Ascending aorta (tissue), 2 donors: Measurements from ENCODE around the gene DTX3. TPM values are rescaled to one million over a fixed set of nuclear protein-coding genes. Genes with fewer than 3 reads are reported as not detected.

Experiments
- DNase-seq, 2 donors: peaks; one replicate each; pipeline ENCODE4 v3.0.0-alpha.2; 2019; ENCODE audit warnings: low spot score in 2 of 2
- H3K27ac ChIP-seq, 2 donors: fragments of 200-600 bp; sonication (generic); one replicate each; pipeline ENCODE4 v1.5.1; 2016 to 2017; ENCODE audit warnings: mild to moderate bottlenecking in 1 of 2
- H3K27me3 ChIP-seq: fragments of 200-600 bp; sonication (generic); one replicate; pipeline ENCODE4 v1.5.1; 2017
- H3K36me3 ChIP-seq, 2 donors: fragments of 200-600 bp; sonication (generic); one replicate each; pipeline ENCODE4 v1.5.1; 2016
- H3K4me1 ChIP-seq, 2 donors: fragments of 200-600 bp; sonication (generic); one replicate each; pipeline ENCODE4 v1.5.1; 2016 to 2017; ENCODE audit warnings: mild to moderate bottlenecking in 1 of 2
- H3K4me3 ChIP-seq, 2 donors: fragments of 200-600 bp; sonication (generic); one replicate each; pipeline ENCODE4 v1.5.1; 2016 to 2017; ENCODE audit warnings: mild to moderate bottlenecking in 1 of 2
- H3K9me3 ChIP-seq, 2 donors: fragments of 200-600 bp; sonication (generic); one replicate each; pipeline ENCODE4 v1.5.1; 2016
- intact Hi-C: fragments of 100-400 bp; cut with DNase I; formaldehyde crosslinking; loops from one replicate; pipeline ENCODE4 v1.15.1; 2023
- total RNA-seq: library from RNA; depleted of rRNA; stranded (reverse); fragments of >200 nt; gene quantifications from one replicate; pipeline ENCODE4 v1.1.0, GENCODE V29; 2016
- TF ChIP-seq, protein P1 (sequence below), 3 experiments: fragments of 200-600 bp in 2 of 3; fragments of 450-650 bp in 1 of 3; sonication (generic) in 2 of 3; IDR thresholded peaks; one replicate each; pipeline ENCODE4 v1.5.1; 2016 to 2019; ENCODE audit warnings: antibody characterized with exemption in 3 of 3, mild to moderate bottlenecking in 1 of 3, moderate library complexity in 1 of 3

DTX3 gene
- total RNA-seq, 1 donor from 2014 or later: 33.5 TPM

GRCh38 chr12:57575771-57576612 lies 28.6 kb upstream of the DTX3 start:
- Histone ChIP-seq H3K9me3 (no peaks in the 10 kb centered on the region), H3K4me3 (no peak overlapping the region), H3K4me1 (no peaks in the 10 kb centered on the region), H3K36me3 (peaks cover 20 to 26% of the 10 kb centered on the region in 2 donors), H3K27me3 (no peaks in the 10 kb centered on the region), H3K27ac (no peak overlapping the region)
- TF ChIP-seq, protein P1, sequence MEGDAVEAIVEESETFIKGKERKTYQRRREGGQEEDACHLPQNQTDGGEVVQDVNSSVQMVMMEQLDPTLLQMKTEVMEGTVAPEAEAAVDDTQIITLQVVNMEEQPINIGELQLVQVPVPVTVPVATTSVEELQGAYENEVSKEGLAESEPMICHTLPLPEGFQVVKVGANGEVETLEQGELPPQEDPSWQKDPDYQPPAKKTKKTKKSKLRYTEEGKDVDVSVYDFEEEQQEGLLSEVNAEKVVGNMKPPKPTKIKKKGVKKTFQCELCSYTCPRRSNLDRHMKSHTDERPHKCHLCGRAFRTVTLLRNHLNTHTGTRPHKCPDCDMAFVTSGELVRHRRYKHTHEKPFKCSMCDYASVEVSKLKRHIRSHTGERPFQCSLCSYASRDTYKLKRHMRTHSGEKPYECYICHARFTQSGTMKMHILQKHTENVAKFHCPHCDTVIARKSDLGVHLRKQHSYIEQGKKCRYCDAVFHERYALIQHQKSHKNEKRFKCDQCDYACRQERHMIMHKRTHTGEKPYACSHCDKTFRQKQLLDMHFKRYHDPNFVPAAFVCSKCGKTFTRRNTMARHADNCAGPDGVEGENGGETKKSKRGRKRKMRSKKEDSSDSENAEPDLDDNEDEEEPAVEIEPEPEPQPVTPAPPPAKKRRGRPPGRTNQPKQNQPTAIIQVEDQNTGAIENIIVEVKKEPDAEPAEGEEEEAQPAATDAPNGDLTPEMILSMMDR (IDR thresholded peaks at IDR 0.05): no peak
- intact Hi-C loops: no loop called here
- DNase-seq: no peak

DNA sequence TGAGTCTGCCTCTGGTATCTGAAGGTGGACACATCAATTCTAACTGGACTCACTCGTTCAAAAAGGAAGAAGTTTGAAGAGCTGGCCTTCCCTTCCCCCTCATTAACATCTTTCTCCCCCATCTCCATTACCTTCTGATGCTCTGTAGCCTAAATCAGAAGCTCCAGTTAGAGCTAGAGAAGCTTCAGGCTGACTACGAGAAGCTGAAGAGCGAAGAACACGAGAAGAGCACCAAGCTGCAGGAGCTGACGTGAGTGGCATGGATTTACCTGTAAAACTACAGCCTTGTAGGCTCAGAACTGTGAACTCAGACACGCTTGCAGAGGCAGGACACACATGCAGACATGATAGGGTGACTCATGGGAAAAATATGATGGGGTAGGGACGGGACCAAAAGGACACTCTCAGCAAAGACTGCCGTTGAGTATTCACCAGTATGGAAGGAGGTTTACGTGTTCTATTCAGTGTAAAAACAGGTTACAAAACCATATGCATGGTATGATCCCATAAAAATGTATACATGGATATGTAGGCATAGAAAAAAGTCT lies 27.9 kb upstream of the DTX3 start:
- no peaks in the 10 kb centered on the region for H3K4me1 ChIP-seq
- intact Hi-C loops: no loop called here
- H3K36me3 ChIP-seq: peaks cover 20 to 23% of the 10 kb centered on the region in 2 donors
- DNase-seq: no peak
- H3K4me3 ChIP-seq: no peak overlapping the region
- H3K27me3 ChIP-seq: no peaks in the 10 kb centered on the region
- TF ChIP-seq, protein P1 (IDR thresholded peaks at IDR 0.05): no peak
- H3K27ac ChIP-seq: no peak overlapping the region
- H3K9me3 ChIP-seq: no peaks in the 10 kb centered on the region

GRCh38 chr12:57577981-57578758 lies 26.5 kb upstream of the DTX3 start:
- Histone ChIP-seq H3K27me3 (no peaks in the 10 kb centered on the region), H3K27ac (no peak overlapping the region), H3K4me1 (no peaks in the 10 kb centered on the region), H3K9me3 (no peaks in the 10 kb centered on the region), H3K4me3 (no peak overlapping the region), H3K36me3 (peaks cover 11 to 15% of the 10 kb centered on the region in 2 donors)
- intact Hi-C loops: no loop called here
- TF ChIP-seq, protein P1 (IDR thresholded peaks at IDR 0.05): no peak
- no peak for DNase-seq

DNA sequence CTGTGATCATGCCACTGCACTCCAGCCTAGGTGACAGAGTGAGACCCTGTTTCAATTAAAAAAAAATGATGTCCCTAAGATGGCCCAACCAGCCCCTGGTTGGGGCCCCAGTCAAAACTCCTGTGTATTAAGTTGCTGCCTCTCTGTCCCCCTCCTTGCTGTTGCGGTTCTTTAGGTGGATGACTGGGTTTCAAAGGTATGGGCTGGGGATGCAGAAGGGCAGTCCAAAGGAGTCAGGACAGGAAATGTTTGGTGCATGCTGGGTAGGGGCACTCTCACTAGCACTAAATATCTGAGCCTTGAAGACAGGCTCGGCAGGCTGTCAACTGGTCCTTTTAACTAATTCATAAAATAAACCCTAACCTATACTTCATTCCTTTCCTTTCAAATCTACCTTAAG lies 25.6 kb upstream of the DTX3 start:
- intact Hi-C loops: no loop called here

More for the DNA sequence above, 25.6 kb upstream of the DTX3 start:
- Histone ChIP-seq H3K4me3 (no peak overlapping the region), H3K36me3 (peaks cover 11 to 15% of the 10 kb centered on the region in 2 donors), H3K4me1 (no peaks in the 10 kb centered on the region), H3K27me3 (no peaks in the 10 kb centered on the region), H3K27ac (no peak overlapping the region), H3K9me3 (no peaks in the 10 kb centered on the region)
- TF ChIP-seq, protein P1 (IDR thresholded peaks at IDR 0.05): no peak
- DNase-seq: no peak
